HG03521 (cell line): Measurements from ENCODE around the gene PBX1.

Experiments
- ATAC-seq: cut with Tn5 transposase; IDR thresholded peaks from one replicate; pipeline ENCODE4 v1.9.1; 2021; ENCODE audit warnings: mild to moderate bottlenecking, moderate library complexity; ENCODE audit not compliant: unreplicated experiment

Gene PBX1

GRCh38 chr1:164771041-164771618 is 212.1 kb downstream of the PBX1 start:
- no peak for ATAC-seq

GRCh38 chr1:164771619-164772361 is 212.8 kb downstream of the PBX1 start:
- ATAC-seq: no peak

- ATAC-seq: peak; percentile 91
These were observed 213.7 kb downstream of the PBX1 start for GRCh38 chr1:164772635-164773034.

- ATAC-seq: no peak
These were observed 214.1 kb downstream of the PBX1 start for GRCh38 chr1:164773102-164773501.

- ATAC-seq: no peak
These were observed 215.4 kb downstream of the PBX1 start for GRCh38 chr1:164774413-164774812.

GRCh38 chr1:164774819-164775654 is 216.1 kb downstream of the PBX1 start:
- no peak for ATAC-seq

- ATAC-seq: no peak
These were observed 218.5 kb downstream of the PBX1 start for GRCh38 chr1:164777518-164777917.

GRCh38 chr1:164779376-164779775 is 220.4 kb downstream of the PBX1 start:
- ATAC-seq: no peak

- ATAC-seq: no peak
These were observed 221.3 kb downstream of the PBX1 start for GRCh38 chr1:164780111-164780812.

GRCh38 chr1:164780863-164781262 is 221.9 kb downstream of the PBX1 start:
- ATAC-seq: no peak

GRCh38 chr1:164781972-164782371 is 223.0 kb downstream of the PBX1 start:
- no peak for ATAC-seq

GRCh38 chr1:164783778-164784555 is 225.0 kb downstream of the PBX1 start:
- ATAC-seq: no peak

GRCh38 chr1:164784960-164785359 is 226.0 kb downstream of the PBX1 start:
- no peak for ATAC-seq

- no peak for ATAC-seq
These were observed 227.0 kb downstream of the PBX1 start for GRCh38 chr1:164785841-164786534.

- peak; percentile 96 for ATAC-seq
These were observed 228.2 kb downstream of the PBX1 start for GRCh38 chr1:164786980-164787833.

- ATAC-seq: no peak
These were observed 228.8 kb downstream of the PBX1 start for GRCh38 chr1:164787834-164788231.

GRCh38 chr1:164790081-164790480 is 231.1 kb downstream of the PBX1 start:
- no peak for ATAC-seq

GRCh38 chr1:164792410-164793004 is 233.5 kb downstream of the PBX1 start:
- ATAC-seq: no peak
